B cell (primary cell): ENCODE measurements around the gene TMC8.

Experiments used
- CTCF ChIP-seq: fragments of 200-600 bp; IDR thresholded peaks from one replicate; pipeline ENCODE4 v1.8.0; 2022; ENCODE audit warnings: antibody characterized with exemption, mild to moderate bottlenecking
- EZH2 ChIP-seq: IDR thresholded peaks from 2 replicates; pipeline ENCODE4 v1.6.1; 2012; ENCODE audit warnings: borderline replicate concordance, low read depth, mild to moderate bottlenecking, moderate library complexity, low read length; ENCODE audit not compliant: insufficient read depth, poor library complexity, severe bottlenecking

DNA sequence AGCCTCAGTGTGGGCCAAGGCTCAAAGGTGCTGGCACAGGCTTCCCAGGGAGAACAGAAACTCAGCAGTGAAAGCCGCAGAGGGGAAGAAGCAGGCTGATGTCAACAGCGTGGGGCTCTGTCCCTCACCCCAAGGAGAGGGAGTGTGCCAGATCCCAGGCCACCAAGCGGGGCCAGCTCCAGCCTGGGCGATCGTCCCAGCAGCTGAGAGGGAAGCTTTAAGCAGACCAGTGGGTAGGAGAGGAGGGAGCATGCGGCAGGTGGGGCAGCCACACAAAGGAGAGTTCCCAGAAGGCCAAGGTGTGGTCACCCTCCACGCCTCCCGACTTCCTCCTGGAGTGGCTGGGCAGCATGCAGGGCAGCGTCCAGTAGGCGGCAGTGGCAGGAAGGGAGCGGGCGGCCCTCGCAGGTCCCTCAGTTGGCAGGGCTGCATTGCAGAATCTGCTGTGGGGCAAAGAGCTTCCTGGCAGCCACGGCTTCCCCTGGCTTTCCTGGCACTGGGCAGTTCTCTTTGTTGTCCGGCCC lies 43.8 kb downstream of the TMC8 start:
- TF ChIP-seq CTCF (no peak), EZH2 (no peak)
